AG08395 (cell line): ENCODE results near the gene KIF27.
A peak's percentile ranks its signal among the peaks of the same experiment; 100 is the strongest.
"Not testable (repeated sequence)": the region's sequence is repeated elsewhere in the genome, so short reads cannot be mapped to it uniquely, and the experiment has no call there.

Source experiments
- DNase-seq: peaks from one replicate; pipeline ENCODE4 v3.0.0; 2012; ENCODE audit warnings: mixed read lengths, low spot score

KIF27 gene

DNA sequence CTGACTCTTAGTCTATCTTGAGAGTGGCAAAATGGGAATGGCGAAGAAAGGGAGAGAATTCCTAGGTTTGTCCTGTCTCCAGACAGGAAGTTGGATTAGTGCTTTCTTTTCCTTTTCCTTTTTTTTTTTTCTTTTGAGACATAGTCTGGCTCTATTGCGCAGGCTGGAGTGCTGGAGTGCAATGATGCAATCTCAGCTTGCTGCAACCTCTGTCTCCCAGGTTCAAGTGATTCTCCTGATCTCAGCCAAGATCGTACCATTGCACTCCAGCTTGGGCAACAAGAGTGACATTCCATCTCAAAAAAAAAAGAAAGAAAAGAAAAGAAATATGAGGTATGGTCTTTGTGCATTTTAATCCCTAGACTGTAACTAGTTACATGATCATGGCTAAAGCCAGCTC lies 12.6 kb upstream of the KIF27 start:
- DNase-seq: no peak

DNA sequence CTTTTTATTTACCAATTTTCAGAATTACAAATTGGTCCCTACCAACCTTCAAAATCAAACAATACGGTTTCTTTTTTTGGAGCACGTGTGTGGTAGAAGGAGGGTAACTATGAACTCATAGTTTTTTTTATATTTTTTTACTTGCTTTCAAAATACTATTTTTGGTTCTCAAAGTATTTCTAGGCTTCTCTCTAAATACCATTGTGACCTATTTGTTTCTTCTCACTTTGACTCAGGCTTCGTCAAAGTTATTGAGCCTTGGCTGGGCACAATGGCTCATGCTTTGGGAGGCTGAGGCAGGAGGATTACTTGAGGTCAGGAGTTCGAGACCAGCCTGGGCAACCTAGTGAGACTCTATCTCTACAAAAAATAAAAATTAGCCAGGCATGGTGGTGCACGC lies 11.6 kb upstream of the KIF27 start:
- DNase-seq: no peak

DNA sequence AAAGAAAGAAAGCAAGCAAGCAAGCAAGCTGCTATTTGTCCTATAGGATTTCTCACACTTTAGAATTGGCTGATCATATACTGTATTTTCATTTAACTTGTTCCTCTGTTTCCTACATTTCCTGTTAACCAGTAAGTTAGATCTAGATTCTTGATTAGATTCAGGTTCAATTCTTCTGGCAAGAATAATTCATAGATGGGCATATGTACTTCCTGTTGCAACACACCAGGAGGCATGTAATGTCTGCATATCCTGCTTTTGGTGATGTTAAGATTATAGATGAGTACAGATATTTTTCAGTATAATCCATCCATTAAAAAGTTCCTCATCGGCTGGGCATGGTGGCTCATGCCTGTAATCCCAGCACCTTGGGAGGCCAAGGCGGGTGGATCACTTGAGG lies 10.8 kb upstream of the KIF27 start:
- no peak for DNase-seq

DNA sequence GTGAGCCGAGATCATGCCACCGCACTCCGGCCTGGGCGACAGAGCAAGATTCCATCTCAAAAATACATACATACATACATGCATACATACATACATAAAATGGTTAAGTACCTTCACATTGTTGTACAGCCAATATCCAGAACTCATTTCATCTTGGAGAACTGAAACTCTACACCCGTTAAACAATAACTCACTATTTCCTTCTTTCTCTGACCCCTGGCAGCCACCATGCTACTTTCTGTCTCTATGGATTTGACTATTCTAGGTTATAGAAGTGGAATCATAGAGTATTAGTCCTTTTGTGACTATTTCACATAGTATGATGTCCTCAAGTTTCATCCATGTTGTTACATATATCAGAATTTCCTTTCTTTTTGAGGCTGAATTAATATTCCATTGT lies 9.6 kb upstream of the KIF27 start:
- DNase-seq: no peak

DNA sequence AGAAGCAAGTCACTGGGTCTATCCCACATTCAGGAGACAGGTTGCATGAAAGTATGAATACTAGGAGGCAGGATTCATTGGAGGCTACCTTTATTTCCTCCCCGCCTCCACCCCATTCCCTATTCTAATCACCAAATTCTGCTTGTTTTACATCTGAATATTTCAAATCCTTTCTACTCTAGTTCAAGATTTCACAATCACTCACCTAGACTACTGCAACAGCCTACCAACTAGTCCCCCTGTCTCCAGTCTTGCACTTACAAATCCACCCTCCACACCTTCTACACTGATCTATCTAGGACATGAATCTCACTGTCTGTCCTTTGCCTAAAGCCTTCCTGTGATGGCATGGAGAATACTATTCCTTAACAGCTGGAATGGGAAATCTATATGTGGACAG lies 6.4 kb upstream of the KIF27 start:
- no peak for DNase-seq

DNA sequence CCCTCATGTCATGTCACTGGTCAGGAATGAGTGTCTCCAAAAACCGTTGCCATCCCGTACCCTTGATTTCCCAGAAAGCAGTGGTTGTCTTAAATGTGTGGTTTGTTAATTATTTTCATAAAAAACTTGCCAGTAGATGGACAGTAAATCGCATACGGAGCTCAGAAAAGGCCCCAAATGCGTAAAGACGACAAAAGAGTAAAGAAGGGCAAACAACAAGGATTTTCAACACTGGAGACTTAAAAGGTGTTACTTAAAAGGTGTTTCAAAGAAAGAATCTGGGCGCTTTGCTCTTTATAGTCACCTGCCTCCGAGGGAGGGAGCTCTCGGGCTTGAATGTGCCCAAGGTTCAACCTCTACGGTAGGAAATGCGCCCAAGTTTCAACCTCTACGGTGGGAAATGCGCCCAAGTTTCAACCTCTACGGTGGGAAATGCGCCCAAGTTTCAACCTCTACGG lies 734 bp downstream of the KIF27 start:
- DNase-seq: peak; percentile 24

DNA sequence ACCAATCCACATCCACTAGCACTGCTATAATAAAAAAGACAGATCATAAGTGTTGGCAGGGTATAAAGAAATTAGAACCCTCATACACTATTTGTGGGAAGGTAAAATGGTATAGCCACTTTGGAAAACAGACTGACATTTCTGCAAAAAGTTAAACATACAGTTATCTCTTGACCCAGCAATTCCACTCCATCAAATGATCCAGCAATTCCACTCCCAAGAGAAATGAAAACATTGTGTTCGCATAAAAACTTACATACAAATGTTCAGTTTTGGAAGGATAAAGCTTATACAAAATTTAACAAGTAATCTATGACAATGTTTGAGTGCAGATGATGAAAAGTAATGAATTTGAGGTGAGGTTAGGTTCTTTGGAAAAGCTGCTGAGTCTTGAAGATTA lies 2.1 kb downstream of the KIF27 start:
- no peak for DNase-seq

DNA sequence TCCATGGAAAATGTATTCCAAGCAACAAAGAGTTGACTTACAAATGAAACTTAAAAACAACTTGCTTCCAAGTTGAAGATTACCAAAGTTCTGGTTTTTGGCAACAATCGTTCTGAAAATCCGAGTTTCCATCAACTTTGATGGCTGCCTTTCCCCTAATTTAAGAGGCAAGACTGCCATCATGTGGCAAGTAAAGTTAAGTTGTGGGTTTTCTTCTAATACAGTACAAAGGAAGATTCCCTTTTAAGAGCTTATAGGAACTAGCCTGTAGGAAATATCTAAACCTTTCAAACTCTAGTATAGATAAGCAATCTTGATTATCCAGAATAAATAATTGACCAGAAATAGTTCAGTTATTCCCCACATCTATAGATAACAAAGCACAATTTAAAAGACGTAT lies 9.0 kb downstream of the KIF27 start:
- not testable (repeated sequence) for DNase-seq

DNA sequence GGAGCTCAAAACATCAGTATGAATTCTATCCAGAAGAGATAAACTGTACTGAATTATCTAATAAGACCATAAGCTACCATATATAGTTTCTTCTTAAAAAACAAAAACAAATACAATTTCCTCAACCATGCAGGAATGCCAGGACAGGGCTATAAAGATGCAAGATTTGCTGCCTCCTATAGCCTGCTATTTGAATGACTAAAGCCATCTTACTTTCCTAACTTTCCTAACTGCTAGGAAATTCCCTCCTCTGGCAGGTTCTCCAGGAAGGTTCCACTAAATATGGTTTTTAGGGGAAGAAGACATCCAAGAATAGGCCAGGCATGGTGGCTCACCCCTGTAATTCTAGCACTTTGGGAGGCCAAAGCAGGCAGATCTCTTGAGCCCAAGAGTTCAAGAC lies 15.1 kb downstream of the KIF27 start:
- no peak for DNase-seq

DNA sequence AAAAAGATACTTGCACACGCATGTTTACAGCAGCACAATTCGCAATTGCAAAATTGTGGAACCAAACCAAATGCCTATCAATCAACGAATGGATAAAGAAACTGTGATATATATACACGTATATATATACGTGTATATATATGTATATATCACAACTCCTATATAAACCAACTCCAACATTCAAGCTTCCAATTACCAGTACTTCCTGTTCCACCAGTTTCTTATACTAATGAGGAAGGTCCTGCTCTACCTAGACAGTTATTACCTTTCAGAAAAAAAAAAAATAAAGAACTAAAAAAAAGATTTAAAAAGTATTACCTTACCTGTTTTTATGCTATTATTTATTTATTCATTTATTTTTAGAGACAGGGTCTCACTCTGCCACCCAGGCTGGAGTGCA lies 20.6 kb downstream of the KIF27 start:
- not testable (repeated sequence) for DNase-seq

DNA sequence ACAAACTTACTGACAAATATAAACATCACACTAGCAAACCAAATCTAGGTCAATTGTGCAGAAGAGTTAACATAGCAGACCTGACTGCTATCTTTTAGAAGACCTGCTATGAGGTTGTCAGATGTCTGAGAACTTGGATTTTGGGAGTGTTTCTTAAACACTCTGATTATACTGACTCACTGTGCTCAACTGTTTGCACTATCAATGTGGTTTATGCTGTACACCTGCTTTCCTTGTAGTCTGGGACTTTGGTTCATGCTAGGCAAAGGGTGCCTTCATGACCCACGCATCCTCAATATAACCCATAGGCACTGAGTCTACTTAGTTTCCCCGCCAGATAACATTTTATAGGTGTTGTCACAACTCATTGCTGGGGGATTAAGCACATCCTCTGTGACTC lies 26.9 kb downstream of the KIF27 start:
- not testable (repeated sequence) for DNase-seq

DNA sequence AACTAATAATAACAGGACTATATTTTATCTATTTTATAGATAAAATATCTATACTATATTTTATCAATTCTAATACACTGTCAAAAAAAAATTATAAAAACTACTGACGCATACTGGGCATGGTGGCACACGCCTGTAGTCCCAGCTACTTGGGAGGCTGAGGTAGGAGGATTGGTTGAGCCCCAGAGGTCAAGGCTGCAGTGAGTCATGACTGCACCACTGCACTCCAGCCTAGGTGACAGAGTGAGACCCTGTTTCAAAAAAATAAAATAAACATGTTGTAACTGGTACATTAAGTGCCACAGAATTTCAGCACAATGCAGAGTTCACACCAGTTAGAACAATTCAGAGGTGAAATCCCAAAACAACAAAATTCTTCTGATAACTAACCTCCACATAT lies 34.7 kb downstream of the KIF27 start:
- DNase-seq: not testable (repeated sequence)

DNA sequence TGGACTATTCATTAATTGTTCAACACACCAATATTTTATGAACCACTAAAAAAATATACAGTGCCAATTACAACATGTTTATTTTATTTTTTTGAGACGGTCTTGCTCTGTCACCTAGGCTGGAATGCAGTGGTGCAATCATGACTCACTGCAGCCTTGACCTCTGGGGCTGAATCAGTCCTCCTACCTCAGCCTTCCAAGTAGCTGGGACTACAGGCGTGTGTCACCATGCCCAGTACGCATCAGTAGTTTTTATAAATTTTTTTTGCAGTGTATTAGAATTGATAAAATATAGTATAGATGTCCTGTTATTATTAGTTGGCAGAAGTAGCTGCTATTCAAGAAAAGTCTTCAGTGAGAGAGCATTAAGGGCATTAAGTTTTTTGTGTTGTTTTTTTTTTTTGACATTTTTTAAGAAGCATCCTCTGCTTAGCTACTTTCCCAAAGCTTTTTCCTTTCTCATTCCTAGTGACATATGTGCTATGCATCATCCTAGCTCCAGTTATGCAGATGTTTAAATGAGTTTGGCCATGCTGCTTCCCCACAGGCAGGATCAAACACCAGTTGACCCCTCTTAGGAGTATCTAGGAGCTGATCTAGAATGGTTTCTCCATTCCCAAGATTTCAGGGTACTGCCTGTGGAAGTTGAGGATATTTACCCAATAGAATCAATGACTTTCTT lies 35.5 kb downstream of the KIF27 start:
- DNase-seq: peak; percentile 20

DNA sequence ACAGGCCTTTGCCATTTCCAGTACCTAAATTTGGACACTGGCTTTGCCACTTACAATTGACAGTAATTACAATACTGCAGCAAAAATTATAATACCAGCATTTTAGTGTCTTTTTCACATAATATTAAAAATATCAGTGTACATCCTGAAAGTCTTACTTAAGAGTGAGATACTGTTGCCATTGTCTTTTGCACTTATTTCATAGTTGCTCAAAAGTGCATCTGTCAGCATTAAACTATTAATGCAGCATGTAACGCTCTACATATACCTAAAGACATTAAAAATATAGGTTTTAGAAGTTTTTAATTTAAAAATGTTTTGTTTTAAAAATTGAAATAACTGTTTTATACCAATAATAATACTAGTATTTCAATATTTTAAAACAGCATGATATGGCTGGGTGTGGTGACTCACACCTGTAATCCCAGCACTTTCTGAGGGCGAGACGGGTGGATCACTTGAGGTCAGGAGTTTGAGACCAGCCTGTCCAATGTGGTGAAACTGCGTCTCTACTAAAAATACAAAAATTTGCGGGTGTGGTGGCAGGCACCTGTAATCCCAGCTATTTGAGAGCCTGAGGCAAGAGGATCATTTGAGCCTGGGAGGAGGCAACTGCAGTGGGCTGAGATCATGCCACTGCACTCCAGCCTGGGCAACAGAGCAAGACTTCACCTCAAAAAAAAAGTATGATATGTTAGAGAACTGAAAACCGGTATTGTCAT lies 39.4 kb downstream of the KIF27 start:
- DNase-seq: not testable (repeated sequence)

DNA sequence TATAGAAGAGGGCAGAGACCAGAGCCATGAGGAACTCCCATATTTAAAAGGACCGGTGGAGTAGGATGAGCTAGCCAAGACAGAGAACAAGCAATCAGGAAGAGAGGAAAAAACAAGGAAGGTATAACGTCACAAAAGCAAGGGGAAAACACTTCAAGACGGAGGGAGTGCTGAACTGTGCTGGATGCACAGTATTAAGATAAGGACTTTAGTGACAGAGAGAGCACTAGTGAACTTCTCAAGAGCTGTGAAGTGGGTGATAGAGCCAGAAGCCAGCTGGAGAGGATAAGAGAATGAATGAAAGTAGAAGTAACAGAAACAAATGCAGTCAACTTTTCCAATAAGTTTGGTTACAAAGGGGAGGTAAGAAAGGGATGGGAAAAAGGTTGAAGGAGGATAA lies 45.7 kb downstream of the KIF27 start:
- DNase-seq: not testable (repeated sequence)

DNA sequence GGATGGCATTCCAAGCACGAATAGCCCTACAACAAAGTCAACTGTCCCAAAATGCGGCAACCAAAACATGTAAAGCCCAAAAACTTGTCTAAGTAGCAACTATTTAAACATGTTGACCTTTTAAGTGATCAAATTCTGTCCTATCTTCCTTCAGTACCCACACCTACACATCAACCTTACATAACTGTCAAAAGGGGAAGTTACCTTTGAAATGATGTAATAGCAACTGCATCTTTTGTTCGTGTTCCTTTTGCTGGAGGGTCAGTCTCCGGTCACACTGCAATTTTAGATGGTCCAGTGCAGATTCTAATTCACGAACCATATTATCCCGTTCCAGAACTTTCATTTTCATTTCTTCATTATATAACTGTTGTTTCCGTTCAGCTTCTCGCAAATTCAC lies 71.3 kb downstream of the KIF27 start:
- DNase-seq: not testable (repeated sequence)

DNA sequence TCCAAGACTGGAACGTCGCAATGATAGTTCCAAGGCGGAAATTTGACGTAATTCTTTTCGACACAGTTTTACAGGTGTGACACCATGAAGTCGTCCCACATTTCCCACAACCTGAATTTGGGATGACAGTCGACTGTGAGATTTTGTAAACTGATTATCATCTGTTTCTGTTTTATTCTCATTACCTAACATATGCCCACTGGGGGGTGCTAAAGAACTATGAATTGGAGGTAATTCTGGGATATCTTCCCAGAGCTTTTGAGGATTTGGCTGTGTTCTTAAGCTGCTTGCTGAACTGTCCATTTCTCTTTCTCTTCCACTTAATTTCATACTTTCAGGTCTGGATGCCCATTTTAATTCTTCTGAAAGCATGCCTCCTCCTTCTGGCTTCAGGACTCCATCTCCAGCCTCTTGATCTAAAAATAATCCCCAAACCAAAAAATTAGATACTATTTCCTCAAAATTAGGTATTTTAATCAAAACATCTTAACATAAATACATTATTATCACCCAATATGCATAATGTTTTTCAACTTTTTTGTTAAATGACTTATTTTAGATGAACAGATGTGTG lies 84.1 kb downstream of the KIF27 start:
- not testable (repeated sequence) for DNase-seq

DNA sequence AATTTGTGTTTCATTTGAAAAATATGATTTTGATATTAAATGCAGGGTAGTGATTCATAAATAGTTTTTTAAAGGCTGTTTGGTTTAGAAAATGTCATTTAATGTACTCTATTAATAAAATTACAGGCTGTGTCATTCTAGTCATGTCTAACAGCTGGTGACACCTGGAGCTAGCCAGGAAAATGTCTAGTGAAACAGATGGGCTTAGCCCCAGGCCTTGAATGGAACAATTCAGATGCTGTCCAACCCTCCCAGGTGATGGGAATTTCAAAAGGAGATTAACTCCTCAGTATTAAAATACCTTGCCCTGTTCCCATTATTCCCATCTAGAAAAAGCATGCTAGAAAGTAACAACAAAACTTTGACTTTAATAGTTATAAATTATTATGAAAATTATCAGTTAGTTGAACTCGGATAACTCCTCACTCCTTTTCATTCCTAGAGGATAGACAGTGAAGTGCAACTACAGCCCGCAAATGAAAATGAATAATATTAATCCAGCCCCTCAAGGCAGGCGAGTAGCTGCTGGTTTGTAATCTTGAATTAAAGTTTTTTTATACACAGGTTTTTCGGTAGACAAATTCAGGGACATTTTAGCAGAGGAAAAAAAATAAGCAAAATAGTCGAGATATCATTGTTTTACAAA lies 90.7 kb downstream of the KIF27 start:
- DNase-seq: not testable (repeated sequence)

DNA sequence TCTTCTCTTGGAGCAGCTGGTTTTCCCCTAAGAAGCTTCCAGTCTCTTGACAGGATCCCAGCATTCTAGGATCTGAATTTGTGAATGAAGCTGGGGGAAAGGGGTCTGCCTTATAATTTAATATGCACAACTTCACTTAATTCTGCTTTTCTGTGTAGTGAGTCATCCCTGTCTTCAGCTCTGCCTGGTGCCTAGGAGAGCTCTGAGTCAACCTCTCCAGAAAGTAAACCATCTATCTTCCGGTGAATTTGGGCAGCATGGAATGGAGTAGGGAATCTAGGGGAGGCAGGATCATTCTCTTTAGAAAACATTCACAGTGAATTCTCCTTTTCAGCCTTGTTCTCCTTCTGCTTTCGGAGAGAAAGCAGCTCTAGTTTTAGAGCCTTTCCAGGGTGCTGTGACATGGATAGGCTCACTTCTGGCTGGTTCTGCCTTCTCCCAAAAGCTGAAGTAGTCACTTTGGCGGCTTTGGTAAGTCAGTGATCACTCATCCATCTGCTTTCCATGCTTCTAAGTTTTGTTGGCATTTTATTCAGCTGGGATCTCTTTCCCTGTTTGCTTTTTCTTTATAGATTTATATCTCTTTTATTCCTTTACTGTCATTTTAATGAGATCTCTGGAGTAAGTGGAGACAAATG lies 96.1 kb downstream of the KIF27 start:
- peak; percentile 37 for DNase-seq

DNA sequence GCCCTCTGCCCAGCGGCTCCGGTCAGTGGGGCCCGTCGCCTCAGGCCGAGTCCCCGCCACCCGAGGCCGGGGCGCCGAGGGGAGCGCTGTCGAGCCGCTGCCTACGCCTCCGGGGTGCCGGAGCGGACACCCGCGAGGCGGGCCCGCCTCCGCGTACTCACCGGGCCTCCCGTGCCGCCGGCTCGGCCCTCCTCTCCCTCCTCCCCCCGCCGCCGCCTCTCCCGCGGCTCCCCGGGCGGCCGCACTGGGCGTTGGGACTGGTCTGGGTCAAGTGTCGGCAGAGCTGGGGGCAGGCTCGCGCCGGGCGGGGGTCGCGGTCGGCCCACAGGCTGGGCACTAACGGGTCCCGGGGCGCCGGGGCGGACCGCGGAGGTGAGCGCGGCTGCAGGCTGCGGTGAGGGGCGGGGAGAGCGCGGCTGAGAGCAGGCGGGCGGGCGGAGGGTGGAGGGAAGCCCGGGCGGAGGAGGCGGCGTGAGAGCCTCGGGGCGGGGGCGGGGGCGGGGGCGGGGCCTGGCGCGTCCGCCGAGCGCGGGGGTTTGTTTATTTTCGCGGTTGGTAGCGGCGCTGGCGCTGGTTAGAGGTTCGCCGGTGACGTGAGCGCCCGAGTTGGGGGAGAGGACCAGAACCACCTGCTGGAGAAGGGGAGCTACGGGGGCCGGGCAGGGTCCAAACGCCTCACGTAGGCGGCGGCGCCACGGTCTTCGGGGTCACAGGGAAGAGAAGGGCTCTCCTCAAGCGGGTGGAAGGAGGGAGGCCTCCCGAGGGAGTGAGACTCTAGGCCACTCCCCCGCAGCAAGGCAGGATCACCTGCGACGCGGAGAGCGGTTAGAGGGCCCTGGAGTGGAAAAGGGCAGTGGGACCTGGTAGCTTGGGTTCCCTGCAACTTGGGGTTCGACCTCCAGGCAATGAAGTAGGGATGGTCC lies 103.6 kb downstream of the KIF27 start, which contains the start of gene GKAP1:
Gene GKAP1 (minus strand): TSS at position 414 of the 923 bp plus-strand sequence. CDS start 11,252 bp downstream, outside the sequence.
- DNase-seq: peak; percentile 44

DNA sequence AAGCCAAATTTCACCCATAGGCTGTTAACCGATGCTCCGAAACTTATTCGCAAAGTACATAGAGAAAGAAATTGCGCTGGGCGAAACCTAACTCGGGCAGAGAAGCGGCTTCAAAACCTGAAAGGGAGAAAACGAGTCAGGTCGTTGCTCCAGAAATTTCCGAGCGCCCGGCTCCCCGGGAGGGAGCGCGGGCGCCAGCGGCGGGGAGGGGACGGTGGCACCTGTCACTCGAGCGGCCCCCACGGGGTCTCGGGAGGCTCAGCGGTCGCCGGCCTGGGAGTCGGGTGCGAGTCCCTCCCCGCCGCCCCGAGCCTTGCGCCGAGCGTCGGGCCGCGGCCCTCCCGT lies 104.2 kb downstream of the KIF27 start:
- DNase-seq: not testable (repeated sequence)
